ENCODE results near the gene AUTS2. TPM values are rescaled to one million over a fixed set of nuclear protein-coding genes. Genes with fewer than 3 reads are reported as not detected.
A peak's percentile ranks its signal among the peaks of the same experiment; 100 is the strongest.

AUTS2 gene
- total and polyA plus RNA-seq, 9 of the 15 experiments (the other 6 are each of a cell fraction or from before 2014, with no cell fraction given) = 0.58 TPM; not detected in 8

DNA sequence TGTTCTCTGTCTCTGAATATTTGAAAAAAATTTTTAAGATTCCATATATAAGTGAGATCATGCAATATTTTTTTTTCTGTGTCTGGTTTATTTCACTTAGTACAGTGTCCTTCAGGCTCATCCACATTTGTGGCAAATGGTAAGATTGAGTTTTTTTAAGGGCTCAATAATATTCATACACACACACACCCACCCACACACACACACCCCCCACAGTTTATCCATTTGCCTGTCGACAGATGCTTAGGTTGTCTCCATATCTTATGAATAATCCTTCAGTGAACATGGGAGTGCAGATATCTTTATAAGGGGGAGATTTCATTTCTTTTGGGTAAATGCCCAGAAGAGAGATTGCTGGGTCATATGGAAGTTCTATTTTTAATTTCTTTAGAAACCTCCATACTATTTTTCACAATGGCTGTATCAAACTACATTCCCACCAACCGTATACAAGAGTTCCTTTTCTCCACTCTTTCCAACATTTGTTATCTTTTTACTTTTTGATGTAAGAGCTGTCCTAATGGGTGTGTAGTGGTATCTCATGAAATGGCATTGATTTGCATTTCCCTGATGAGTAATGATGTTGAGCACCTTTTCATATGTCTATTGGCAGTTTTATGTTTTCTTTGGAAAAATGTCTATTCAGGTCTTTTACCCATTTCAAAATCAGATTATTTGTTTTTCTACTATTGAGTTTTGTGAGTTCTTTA lies 35.0 kb downstream of the AUTS2 start:
- Histone ChIP-seq H3K4me2 (ENCODE audit: insufficient read depth, low read length) (no peak overlapping the region), H3K9ac (ENCODE audit: insufficient read depth in 1 of 2, low read depth in 2 of 2, low read length in 2 of 2) (no peak overlapping the region), H3K9me1 (ENCODE audit: control insufficient read depth, insufficient read depth, low read length) (no peaks in the 10 kb centered on the region), H4K20me1 (replicated peaks; ENCODE audit: control insufficient read depth, insufficient read depth, low read length) (no peaks in the 10 kb centered on the region), H3K27me3 (ENCODE audit: control insufficient read depth in 2 of 2, insufficient read depth in 2 of 2, low read length in 2 of 2) (0 out of 5 replicates have a peak, but pooled peaks cover 0 to 6% of the 10 kb centered on the region in 2 experiments), H3K79me2 (ENCODE audit: control insufficient read depth, insufficient read depth, low read length) (no peaks in the 10 kb centered on the region), H3K36me3 (ENCODE audit: control insufficient read depth, insufficient read depth, low read length) (no peaks in the 10 kb centered on the region), H3K27ac (ENCODE audit: extremely low read depth, low read depth, low read length) (no peak overlapping the region), H3K9me3 (replicated peaks; ENCODE audit: control insufficient read depth, insufficient read depth, low read depth, low read length) (no peaks in the 10 kb centered on the region), H2AFZ (ENCODE audit: low read depth, low read length) (no peak overlapping the region), H3K4me3 (no peak overlapping the region), H3K4me1 (replicated peaks in 1 of 2; ENCODE audit: control insufficient read depth in 2 of 2, insufficient read depth in 2 of 2, low read length in 2 of 2) (no peaks in the 10 kb centered on the region)
- 0% methylated on average over 2 of the region's 2 CpGs for WGBS (ENCODE audit: insufficient coverage, low coverage, missing lambda C conversion rate)
- in situ Hi-C loops (cut with MboI) = no loop called here
- FAIRE-seq = no peak
- intact Hi-C loops (cut with micrococcal nuclease) = no loop called here
- no peak for ATAC-seq
- ChIA-PET POLR2A (no interaction called here), CTCF (ENCODE audit: low intra/inter-chr PET ratio) (no interaction called here)
- no TSS peak for BruUV-seq (replicated peaks)
- TF ChIP-seq, protein P1, sequence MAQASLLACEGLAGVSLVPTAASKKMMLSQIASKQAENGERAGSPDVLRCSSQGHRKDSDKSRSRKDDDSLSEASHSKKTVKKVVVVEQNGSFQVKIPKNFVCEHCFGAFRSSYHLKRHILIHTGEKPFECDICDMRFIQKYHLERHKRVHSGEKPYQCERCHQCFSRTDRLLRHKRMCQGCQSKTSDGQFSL (CRISPR knock-in tag; IDR thresholded peaks at IDR 0.05) = no peak
- TF ChIP-seq, protein P1 (tag; IDR thresholded peaks at IDR 0.05) = no peak
- peak; percentile 37; the same call in 1 of the 2 replicates for TF ChIP-seq ZNF316 (IDR thresholded peaks at IDR 0.05)
- DNase-seq (ENCODE audit: extremely low read depth in 1 of 4, low spot score in 3 of 4) = no peak
